Esophagus mucosa (tissue), 1 donor: Measurements from ENCODE around the gene PARK7. TPM values are rescaled to one million over a fixed set of nuclear protein-coding genes. Genes with fewer than 3 reads are reported as not detected.

Experiments
- ATAC-seq: fragments of 200-7000 bp; cut with Tn5 transposase; one replicate; pipeline ENCODE4 v1.9.1; 2020
- total RNA-seq: library from RNA; stranded (reverse); gene quantifications from one replicate; pipeline ENCODE4 v1.2.4, GENCODE V29; 2023
- donor health status: DM: yes; HTN: yes; CAD: no.

Gene PARK7
- total RNA-seq, 1 donor from 2014 or later: 170 TPM

- ATAC-seq: no peak
Measured at GRCh38 chr1:7985851-7986612, 24.5 kb downstream of the PARK7 start.

- ATAC-seq: no peak
Measured at GRCh38 chr1:7987528-7987927, 26.0 kb downstream of the PARK7 start.

- no peak for ATAC-seq
Measured at GRCh38 chr1:7988576-7988975, 27.1 kb downstream of the PARK7 start.

- ATAC-seq: no peak
Measured at GRCh38 chr1:7989762-7990428, 28.4 kb downstream of the PARK7 start.

- ATAC-seq: no peak
Measured at GRCh38 chr1:7991504-7992440, 30.3 kb downstream of the PARK7 start.

- ATAC-seq: no peak
Measured at GRCh38 chr1:7992885-7993284, 31.4 kb downstream of the PARK7 start.

- no peak for ATAC-seq
Measured at GRCh38 chr1:7993593-7994479, 32.3 kb downstream of the PARK7 start.

GRCh38 chr1:7994827-7995226 lies 33.3 kb downstream of the PARK7 start:
- ATAC-seq: no peak

GRCh38 chr1:7995437-7995836 lies 33.9 kb downstream of the PARK7 start:
- no peak for ATAC-seq

- ATAC-seq: no peak
Measured at GRCh38 chr1:8002329-8002910, 40.9 kb downstream of the PARK7 start.

- ATAC-seq: no peak
Measured at GRCh38 chr1:8002921-8003320, 41.4 kb downstream of the PARK7 start.

- ATAC-seq: peak; percentile 26
Measured at GRCh38 chr1:8003438-8004112, 42.1 kb downstream of the PARK7 start.

- ATAC-seq: peak; percentile 6
Measured at GRCh38 chr1:8004113-8004802, 42.7 kb downstream of the PARK7 start.

- ATAC-seq: peak; percentile 91
Measured at GRCh38 chr1:8004803-8005573, 43.5 kb downstream of the PARK7 start.

GRCh38 chr1:8006037-8006963 lies 44.8 kb downstream of the PARK7 start:
- peak; percentile 36 for ATAC-seq

GRCh38 chr1:8009043-8010002 lies 47.8 kb downstream of the PARK7 start:
- ATAC-seq: no peak

- no peak for ATAC-seq
Measured at GRCh38 chr1:8010080-8010664, 48.7 kb downstream of the PARK7 start.
